Measurements from ENCODE around the gene BPIFB6. TPM values are rescaled to one million over a fixed set of nuclear protein-coding genes. Genes with fewer than 3 reads are reported as not detected.

BPIFB6 gene
- total and polyA plus RNA-seq, 2 donors (not counting 1 experiment from before 2014, with no cell fraction given), result not detected

DNA sequence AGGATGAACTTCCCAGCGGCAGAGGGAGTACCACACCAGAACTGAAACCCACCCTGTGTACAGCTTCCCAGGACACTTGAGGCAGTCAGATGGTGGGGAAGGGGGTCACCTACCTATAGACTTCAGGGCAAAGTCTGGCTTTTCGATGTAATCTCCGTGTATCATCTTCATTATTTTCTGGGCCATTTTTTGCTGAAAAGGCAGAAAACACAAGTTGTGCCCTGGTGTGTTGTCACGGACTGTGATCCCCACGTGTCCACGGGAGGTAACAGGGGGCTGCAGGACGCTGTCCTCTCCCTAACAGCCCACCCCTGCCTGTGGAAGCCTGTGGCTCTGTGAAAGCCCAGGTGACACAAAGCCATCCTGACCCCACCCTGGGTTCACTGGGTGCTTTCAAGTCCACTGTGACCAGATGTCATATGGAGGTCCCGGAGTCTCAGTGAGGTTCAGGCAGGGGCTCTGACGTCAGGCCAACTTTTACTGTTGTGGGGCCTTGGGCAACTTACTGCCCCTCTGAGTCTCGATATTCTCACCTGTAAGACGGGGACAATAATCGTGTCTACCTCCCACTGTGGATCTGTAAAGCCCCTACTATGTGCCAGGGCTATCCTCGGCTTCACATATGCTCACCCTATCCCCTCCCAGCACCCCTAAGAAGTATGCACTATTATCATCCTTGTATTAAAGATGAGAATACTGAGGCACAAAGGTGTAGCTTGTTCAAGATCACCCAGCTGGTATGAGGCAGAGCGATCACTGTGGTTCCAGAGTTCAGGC is 41.8 kb upstream of the BPIFB6 start:
- TF ChIP-seq, protein P1, sequence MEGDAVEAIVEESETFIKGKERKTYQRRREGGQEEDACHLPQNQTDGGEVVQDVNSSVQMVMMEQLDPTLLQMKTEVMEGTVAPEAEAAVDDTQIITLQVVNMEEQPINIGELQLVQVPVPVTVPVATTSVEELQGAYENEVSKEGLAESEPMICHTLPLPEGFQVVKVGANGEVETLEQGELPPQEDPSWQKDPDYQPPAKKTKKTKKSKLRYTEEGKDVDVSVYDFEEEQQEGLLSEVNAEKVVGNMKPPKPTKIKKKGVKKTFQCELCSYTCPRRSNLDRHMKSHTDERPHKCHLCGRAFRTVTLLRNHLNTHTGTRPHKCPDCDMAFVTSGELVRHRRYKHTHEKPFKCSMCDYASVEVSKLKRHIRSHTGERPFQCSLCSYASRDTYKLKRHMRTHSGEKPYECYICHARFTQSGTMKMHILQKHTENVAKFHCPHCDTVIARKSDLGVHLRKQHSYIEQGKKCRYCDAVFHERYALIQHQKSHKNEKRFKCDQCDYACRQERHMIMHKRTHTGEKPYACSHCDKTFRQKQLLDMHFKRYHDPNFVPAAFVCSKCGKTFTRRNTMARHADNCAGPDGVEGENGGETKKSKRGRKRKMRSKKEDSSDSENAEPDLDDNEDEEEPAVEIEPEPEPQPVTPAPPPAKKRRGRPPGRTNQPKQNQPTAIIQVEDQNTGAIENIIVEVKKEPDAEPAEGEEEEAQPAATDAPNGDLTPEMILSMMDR (conservative IDR thresholded peaks at IDR 0.05 in 1 of 2, IDR thresholded peaks at IDR 0.05 in 1 of 2; ENCODE audit: low read depth in 1 of 2, low read length in 2 of 2), result no peak
- TF ChIP-seq EZH2 (IDR thresholded peaks at IDR 0.05; ENCODE audit: low read length, missing control alignments), result no peak
- Histone ChIP-seq H3K4me2 (ENCODE audit: extremely low read depth, insufficient read depth, low read length) (no peak overlapping the region), H3K9me3 (ENCODE audit: control insufficient read depth, insufficient read depth, low read depth, low read length) (no peaks in the 10 kb centered on the region), H3K79me2 (ENCODE audit: control insufficient read depth, insufficient read depth, low read length) (no peaks in the 10 kb centered on the region), H3K27me3 (ENCODE audit: control insufficient read depth, insufficient read depth, low read length) (no peaks in the 10 kb centered on the region), H2AFZ (ENCODE audit: low read length) (no peak overlapping the region), H3K4me3 (replicated peaks in 1 of 4; ENCODE audit: control extremely low read depth in 1 of 4, insufficient read depth in 1 of 4, low read depth in 3 of 4, low read length in 4 of 4) (no peak overlapping the region), H3K9ac (ENCODE audit: insufficient read depth, low read length) (no peak overlapping the region), H3K4me1 (ENCODE audit: control insufficient read depth, extremely low read depth, insufficient read depth, low read length) (no peaks in the 10 kb centered on the region), H4K20me1 (ENCODE audit: control insufficient read depth, extremely low read depth, insufficient read depth, low read length) (no peaks in the 10 kb centered on the region), H3K27ac (ENCODE audit: insufficient read depth, low read length) (no peak overlapping the region), H3K36me3 (ENCODE audit: control insufficient read depth, insufficient read depth, low read length) (no peaks in the 10 kb centered on the region)
- no peak for DNase-seq (ENCODE audit: low read depth in 2 of 2)

- Histone ChIP-seq H3K4me1 (ENCODE audit: control insufficient read depth, extremely low read depth, insufficient read depth, low read length) (no peaks in the 10 kb centered on the region), H3K27ac (ENCODE audit: insufficient read depth, low read length) (no peak overlapping the region)
These were observed 41.0 kb upstream of the BPIFB6 start for GRCh38 chr20:32990426-32990825.

DNA sequence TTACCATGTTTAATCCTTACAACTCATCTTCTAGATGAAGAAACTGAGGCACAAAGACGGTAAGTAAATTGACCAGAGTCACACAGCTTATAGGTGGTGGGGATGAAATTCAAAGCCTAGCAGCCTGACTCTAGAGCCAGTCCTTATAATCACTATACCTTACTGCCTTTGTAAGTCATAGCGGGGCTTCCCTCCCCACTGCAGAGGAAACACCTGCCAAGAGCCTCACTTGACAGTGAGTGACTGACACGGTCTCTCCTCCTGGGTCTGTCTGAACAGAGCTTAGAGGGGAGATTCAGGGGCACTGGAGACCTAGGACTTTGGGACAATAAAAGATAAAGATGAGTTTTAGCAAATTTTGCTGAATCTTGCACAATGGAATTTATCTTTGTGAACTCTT is 40.1 kb upstream of the BPIFB6 start:
- no peaks in the 10 kb centered on the region for H3K79me2 ChIP-seq (ENCODE audit: control insufficient read depth, insufficient read depth, low read length)
- TF ChIP-seq, protein P1 (conservative IDR thresholded peaks at IDR 0.05 in 1 of 2, IDR thresholded peaks at IDR 0.05 in 1 of 2; ENCODE audit: low read depth in 1 of 2, low read length in 2 of 2), result no peak
- TF ChIP-seq EZH2 (IDR thresholded peaks at IDR 0.05; ENCODE audit: low read length, missing control alignments), result no peak
- H3K27ac ChIP-seq (ENCODE audit: insufficient read depth, low read length), result no peak overlapping the region
- H3K4me1 ChIP-seq (ENCODE audit: control insufficient read depth, extremely low read depth, insufficient read depth, low read length), result no peaks in the 10 kb centered on the region
- H3K4me3 ChIP-seq (replicated peaks in 1 of 4; ENCODE audit: control extremely low read depth in 1 of 4, insufficient read depth in 1 of 4, low read depth in 3 of 4, low read length in 4 of 4), result no peak overlapping the region
- no peaks in the 10 kb centered on the region for H3K27me3 ChIP-seq (ENCODE audit: control insufficient read depth, insufficient read depth, low read length)
- no peaks in the 10 kb centered on the region for H3K9me3 ChIP-seq (ENCODE audit: control insufficient read depth, insufficient read depth, low read depth, low read length)
- no peak for DNase-seq (ENCODE audit: low read depth in 2 of 2)
- H2AFZ ChIP-seq (ENCODE audit: low read length), result no peak overlapping the region
- no peaks in the 10 kb centered on the region for H4K20me1 ChIP-seq (ENCODE audit: control insufficient read depth, extremely low read depth, insufficient read depth, low read length)
- H3K4me2 ChIP-seq (ENCODE audit: extremely low read depth, insufficient read depth, low read length), result no peak overlapping the region
- H3K9ac ChIP-seq (ENCODE audit: insufficient read depth, low read length), result no peak overlapping the region
- no peaks in the 10 kb centered on the region for H3K36me3 ChIP-seq (ENCODE audit: control insufficient read depth, insufficient read depth, low read length)

More at GRCh38 chr20:32990426-32990825, 41.0 kb upstream of the BPIFB6 start:
- no peaks in the 10 kb centered on the region for H3K27me3 ChIP-seq (ENCODE audit: control insufficient read depth, insufficient read depth, low read length)
- no peak overlapping the region for H3K4me2 ChIP-seq (ENCODE audit: extremely low read depth, insufficient read depth, low read length)
- H3K36me3 ChIP-seq (ENCODE audit: control insufficient read depth, insufficient read depth, low read length), result no peaks in the 10 kb centered on the region
- H3K79me2 ChIP-seq (ENCODE audit: control insufficient read depth, insufficient read depth, low read length), result no peaks in the 10 kb centered on the region
- no peaks in the 10 kb centered on the region for H4K20me1 ChIP-seq (ENCODE audit: control insufficient read depth, extremely low read depth, insufficient read depth, low read length)
- no peak overlapping the region for H3K4me3 ChIP-seq (replicated peaks in 1 of 4; ENCODE audit: control extremely low read depth in 1 of 4, insufficient read depth in 1 of 4, low read depth in 3 of 4, low read length in 4 of 4)
- no peak for TF ChIP-seq EZH2 (IDR thresholded peaks at IDR 0.05; ENCODE audit: low read length, missing control alignments)
- TF ChIP-seq, protein P1 (conservative IDR thresholded peaks at IDR 0.05 in 1 of 2, IDR thresholded peaks at IDR 0.05 in 1 of 2; ENCODE audit: low read depth in 1 of 2, low read length in 2 of 2), result no peak
- no peak overlapping the region for H3K9ac ChIP-seq (ENCODE audit: insufficient read depth, low read length)
- no peaks in the 10 kb centered on the region for H3K9me3 ChIP-seq (ENCODE audit: control insufficient read depth, insufficient read depth, low read depth, low read length)
- H2AFZ ChIP-seq (ENCODE audit: low read length), result no peak overlapping the region
- DNase-seq (ENCODE audit: low read depth in 2 of 2), result no peak

All from fibroblast of lung (primary cell).